Activated naive CD4-positive, alpha-beta T cell treated with anti-CD3 and anti-CD28 coated beads, Interleukin-2, amount 50 U/mL, for 72 hours (primary cell): Measurements from ENCODE around the gene RRBP1. TPM values are rescaled to one million over a fixed set of nuclear protein-coding genes. Genes with fewer than 3 reads are reported as not detected.

ENCODE experiments used
- ATAC-seq, 2 donors: fragments of 150-1000 bp; cut with Tn5 transposase; 2 replicates each; pipeline ENCODE4 v1.10.0; 2021; ENCODE audit warnings: mild to moderate bottlenecking in 2 of 2, moderate library complexity in 2 of 2
- DNase-seq, 2 donors: peaks; one replicate each; pipeline ENCODE4 v3.0.0; 2021 to 2022; ENCODE audit warnings: low spot score in 2 of 2
- H3K27ac Mint-ChIP-seq, 2 donors: one replicate each; pipeline ENCODE4 v1.8.0; 2022; ENCODE audit warnings: mild to moderate bottlenecking in 2 of 2, mixed read lengths in 2 of 2
- H3K36me3 Mint-ChIP-seq, 2 donors: one replicate each; pipeline ENCODE4 v1.8.0; 2022; ENCODE audit warnings: mixed read lengths in 2 of 2
- H3K9me3 Mint-ChIP-seq, 2 donors: one replicate each; pipeline ENCODE4 v1.8.0; 2022; ENCODE audit warnings: mixed read lengths in 2 of 2
- total RNA-seq, 2 donors: library from RNA; stranded (reverse); gene quantifications; one replicate each; pipeline ENCODE4 v1.2.3, GENCODE V29; 2022

RRBP1 gene
- total RNA-seq, 2 donors from 2014 or later = 23.4 to 38.1 TPM

DNA sequence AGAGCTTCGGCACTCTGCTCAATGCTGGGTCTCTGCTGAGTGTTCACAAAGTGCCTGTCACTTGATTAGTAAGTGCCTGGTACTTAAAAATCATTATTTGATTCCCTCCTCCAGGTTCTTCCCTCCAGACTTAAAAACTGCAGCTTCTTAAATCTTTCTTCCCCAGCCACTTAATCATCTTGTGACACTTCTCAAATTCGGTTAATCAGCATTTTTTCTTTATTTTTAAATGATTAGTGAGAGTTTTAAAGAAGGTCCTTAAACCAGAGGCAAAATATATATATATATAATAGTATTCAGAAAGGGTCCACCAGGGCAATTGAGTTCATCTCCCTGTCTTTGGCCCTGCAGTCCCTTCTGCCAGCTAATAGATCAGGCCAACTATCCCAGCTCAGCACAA is 9.7 kb upstream of the RRBP1 start:
- no peaks in the 10 kb centered on the region for H3K36me3 Mint-ChIP-seq
- no peak for DNase-seq

DNA sequence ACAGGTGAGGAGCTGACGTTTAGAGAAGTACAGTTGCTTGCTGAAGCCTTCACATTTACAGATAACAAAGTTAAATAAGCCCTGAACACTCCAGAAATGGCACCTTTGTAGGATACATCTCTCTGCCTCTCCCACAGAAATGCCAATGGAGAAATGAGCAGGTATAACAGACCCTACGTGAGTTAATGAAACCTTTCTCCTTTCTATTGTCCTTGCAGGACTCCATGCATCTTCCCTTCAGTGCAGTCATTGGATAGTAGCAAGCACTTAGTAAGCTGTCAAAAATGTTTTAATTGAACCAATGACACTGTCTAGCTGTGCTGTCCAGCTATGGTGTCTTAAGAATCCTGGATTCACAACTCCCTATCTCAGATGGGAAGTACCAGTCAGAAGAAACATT is 8.1 kb upstream of the RRBP1 start:
- no peak overlapping the region for H3K27ac Mint-ChIP-seq
- DNase-seq = no peak
- peaks cover 0 to 6% of the 10 kb centered on the region in 2 donors for H3K36me3 Mint-ChIP-seq
- no peak for ATAC-seq
- no peaks in the 10 kb centered on the region for H3K9me3 Mint-ChIP-seq

More for the DNA sequence above, 9.7 kb upstream of the RRBP1 start:
- Mint-ChIP-seq H3K27ac (no peak overlapping the region), H3K9me3 (peaks cover 0 to 3% of the 10 kb centered on the region in 2 donors)
- ATAC-seq = no peak

DNA sequence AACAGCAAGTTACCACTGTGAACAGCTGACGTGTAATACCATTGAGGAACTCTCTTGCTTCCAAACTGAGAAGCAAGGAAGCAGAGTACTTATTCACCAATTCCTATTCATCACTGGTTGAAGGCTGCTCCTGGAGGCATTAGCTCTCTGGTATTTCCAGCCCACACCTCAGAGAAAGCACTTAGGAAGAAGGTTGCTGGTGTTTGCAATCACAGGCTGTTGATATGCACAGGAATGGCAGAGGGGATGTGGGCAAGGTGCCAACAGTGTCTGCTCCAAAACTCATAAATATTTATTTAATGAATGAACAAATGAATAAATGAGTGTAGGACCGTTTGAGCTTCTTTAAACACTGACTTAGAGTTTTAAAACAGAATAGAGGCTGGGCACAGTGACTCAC is 6.9 kb upstream of the RRBP1 start:
- DNase-seq (no peak), ATAC-seq (no peak)
- Mint-ChIP-seq H3K27ac (no peak overlapping the region), H3K9me3 (no peaks in the 10 kb centered on the region), H3K36me3 (peaks cover 0 to 6% of the 10 kb centered on the region in 2 donors)

DNA sequence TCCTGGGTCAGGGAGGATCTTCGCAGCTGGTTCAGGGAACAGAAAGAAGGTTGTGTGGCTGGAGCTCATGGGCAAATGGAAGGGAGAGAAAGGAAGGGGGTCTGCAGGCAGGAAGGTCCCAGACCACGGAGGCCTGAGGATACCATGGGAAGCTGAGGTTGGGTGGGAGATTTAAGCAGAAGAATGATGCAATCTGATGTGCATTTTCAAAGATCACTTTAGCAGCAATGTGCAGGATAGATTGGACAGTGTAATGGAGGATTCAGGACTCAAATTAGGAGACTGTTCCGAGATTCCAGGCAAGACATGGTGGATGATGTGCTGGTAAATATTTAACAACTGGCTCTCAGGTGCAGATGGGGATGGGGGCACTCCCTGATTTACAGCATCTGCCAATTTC is 5.8 kb upstream of the RRBP1 start:
- Mint-ChIP-seq H3K36me3 (peaks cover 0 to 6% of the 10 kb centered on the region in 2 donors), H3K27ac (no peak overlapping the region), H3K9me3 (no peaks in the 10 kb centered on the region)
- no peak for DNase-seq
- ATAC-seq = no peak

DNA sequence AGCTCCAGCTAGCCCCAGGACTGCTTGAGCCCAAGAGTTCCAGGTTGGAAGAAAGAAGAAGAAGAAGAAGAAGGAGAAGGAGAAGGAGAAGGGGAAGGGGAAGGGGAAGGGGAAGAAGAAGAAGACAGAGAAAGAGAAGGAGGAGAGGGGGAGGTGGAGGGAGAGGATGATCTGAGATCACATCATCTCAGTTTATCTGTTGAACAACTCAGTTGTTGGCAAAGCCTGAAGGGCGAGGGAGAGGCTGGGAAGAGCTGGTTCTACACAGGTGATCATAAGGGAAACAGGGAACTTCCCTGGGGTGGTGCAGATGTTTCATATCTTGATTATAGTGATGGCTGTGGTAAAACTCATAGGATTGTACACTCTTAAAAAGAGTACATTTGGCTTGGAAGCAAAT is 3.1 kb upstream of the RRBP1 start:
- no peak for ATAC-seq
- H3K27ac Mint-ChIP-seq = no peak overlapping the region

GRCh38 chr20:17684077-17684888 is 2.2 kb upstream of the RRBP1 start:
- Mint-ChIP-seq H3K27ac (no peak overlapping the region), H3K36me3 (peaks cover 6% of the 10 kb centered on the region in 2 donors), H3K9me3 (no peaks in the 10 kb centered on the region)
- DNase-seq (no peak), ATAC-seq (no peak)

More for the DNA sequence above, 3.1 kb upstream of the RRBP1 start:
- Mint-ChIP-seq H3K9me3 (no peaks in the 10 kb centered on the region), H3K36me3 (peaks cover 0 to 6% of the 10 kb centered on the region in 2 donors)
- no peak for DNase-seq

DNA sequence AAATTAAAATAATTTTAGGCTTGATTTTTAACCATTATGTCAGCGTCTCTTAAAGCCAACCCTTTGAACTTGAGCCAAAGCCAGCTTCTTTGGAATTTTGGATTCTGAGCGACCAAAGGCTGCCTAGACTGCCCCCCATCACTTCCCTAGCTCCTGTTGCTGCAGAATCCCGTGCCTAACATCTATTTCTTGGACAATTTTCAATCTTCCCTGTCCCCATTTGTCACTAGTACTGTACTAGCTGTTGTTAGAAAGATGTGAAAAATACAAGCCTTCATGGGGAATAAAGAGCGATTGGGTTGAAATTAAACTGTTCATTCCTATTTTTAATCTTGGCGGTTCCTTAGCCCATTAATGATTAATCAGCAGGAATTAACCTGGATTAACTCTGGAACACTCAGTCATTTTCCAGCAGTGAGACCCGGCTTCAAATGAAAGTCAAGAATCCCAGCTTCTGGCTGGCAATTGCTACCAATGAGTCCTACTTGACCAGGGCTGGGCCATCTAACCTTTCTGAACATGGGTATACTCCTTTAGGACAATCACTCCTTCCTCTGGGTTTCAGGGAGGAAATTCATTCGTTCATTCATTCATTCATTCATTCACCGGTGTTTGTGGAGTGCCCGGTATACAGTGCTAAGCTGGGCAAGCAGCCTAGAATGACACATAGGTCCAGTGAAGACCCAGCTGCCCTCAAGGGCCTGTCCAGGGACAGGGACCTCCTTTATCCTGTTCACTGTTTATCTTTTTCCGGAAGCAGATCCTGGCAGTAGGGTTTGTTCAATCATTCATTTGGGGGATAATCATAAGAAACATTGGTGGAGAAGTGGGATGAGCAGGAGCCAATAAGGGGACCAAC is 1.4 kb upstream of the RRBP1 start:
- H3K9me3 Mint-ChIP-seq = no peaks in the 10 kb centered on the region
- ATAC-seq (no peak), DNase-seq (no peak)
- no peak overlapping the region for H3K27ac Mint-ChIP-seq
- H3K36me3 Mint-ChIP-seq = peaks cover 6% of the 10 kb centered on the region in 2 donors

GRCh38 chr20:17682889-17683198 is 802 bp upstream of the RRBP1 start:
- no peak for ATAC-seq
- Mint-ChIP-seq H3K36me3 (peaks cover 6% of the 10 kb centered on the region in 2 donors), H3K27ac (peak overlapping the region in 1 of 2 donors; percentile 83)

DNA sequence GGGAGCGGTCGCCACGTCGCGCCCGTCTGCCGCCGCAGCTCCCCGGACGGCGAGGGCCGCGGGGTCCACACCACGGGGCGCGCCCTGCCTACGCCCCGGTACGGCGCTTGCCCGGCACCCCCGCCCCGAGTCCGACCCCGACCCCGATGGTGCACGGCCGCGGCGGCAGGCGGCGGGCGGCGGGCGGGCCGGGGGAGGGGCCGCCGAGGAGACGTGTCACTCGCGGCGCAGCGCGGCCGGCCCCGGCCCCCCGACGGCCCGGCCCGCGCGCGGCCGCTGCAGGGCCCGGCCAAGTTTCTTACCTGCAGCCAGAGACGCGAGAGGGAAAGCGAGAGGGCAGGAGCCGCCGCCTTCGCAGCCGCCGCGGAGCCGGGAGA is 328 bp downstream of the RRBP1 start:
- DNase-seq = no peak
- ATAC-seq = peak; percentile 7 to 25
- H3K9me3 Mint-ChIP-seq = no peaks in the 10 kb centered on the region
- peaks cover 6% of the 10 kb centered on the region in 2 donors for H3K36me3 Mint-ChIP-seq
- peak overlapping the region in 1 of 2 donors; percentile 83 for H3K27ac Mint-ChIP-seq

More at GRCh38 chr20:17682889-17683198, 802 bp upstream of the RRBP1 start:
- H3K9me3 Mint-ChIP-seq = no peaks in the 10 kb centered on the region
- no peak for DNase-seq

DNA sequence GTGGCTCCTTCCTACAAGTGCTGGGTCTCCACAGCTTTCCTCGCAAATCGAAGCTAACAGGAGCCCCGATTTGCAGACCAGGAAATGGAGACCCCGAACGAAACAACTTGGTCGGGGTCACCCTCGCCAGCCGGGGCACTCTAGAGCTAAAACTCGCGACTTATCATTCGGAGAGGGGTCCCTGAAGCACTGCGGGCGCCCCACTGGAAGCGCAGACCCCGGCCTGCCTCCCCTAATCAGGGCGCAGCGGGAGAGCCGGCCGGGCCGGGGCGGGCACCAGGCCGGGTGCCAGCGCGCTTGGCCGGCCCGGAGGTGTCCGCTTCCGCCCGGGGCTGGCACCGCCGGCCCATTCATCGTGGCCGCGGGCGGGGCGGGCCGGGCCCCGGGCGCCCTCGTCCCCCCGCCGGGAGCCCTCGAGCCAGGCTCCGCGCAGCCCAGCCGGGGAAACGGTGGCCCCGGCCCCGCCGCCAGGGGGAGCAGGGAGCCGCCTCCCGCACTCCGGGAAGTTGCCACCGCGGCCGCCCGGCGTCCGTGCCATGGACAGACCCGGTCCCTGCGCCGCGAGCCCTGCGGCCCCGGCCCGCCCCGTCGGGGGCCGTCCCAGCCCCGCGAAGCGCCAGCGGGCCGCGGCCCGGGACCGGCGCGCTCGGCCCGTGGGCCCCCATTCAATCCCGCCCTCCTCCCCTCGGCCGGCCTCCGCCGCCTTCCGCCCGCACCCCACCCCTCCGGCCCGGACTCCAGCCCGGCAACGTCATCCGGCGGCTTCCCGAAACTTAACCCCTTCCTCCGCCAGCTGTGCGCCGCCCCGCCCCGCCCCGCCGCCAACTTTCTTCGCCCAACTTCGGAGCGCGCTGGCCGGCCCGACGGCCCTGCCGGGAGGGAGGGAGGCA is 961 bp downstream of the RRBP1 start:
- Mint-ChIP-seq H3K36me3 (peaks cover 3 to 6% of the 10 kb centered on the region in 2 donors), H3K9me3 (no peaks in the 10 kb centered on the region), H3K27ac (peak overlapping the region in 1 of 2 donors; percentile 46)
- peak; percentile 85 to 88 for DNase-seq
- ATAC-seq = peak; percentile 47 to 50

DNA sequence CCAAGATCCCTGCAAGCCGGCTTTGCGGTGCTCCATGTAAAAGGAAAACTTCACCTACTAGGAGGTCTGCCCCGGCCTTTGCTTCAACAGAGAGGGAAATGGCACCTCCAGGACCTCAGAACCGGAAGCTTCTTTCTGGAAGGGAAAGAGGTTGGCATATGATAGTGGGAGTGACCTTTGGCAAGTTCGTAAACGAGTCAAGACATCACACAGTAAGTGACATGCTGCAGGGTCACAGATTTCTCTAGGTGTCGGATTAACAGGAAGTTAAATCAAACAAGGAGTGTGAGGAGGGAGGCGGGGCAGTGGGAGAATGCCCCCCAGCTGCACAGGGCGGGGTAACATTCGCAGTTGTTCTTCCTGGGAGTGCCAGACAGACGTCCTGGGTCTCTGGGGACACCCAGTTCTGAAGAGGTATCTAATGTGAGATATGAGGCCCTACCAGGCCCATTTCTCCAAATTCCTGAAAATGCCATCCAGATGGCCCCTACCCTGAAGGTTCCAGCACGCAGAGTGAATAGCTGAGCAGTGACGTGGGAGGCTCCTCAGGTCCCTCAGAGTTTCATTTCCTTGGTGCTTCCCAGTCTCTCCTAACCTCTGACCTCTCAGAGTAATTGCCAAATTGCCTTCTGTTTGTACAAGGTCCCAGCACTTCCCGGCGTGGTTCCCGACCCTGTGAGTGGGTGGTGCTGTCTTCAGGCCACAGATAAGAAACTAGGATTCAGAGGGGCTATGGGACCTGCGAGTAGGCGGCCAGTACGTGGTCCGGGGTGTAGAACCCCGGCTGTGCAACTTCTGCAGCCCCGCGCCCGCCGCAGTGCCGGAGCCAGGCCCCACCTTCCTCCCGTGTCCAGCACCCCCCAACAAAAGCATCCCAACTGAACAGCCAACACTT is 1.9 kb downstream of the RRBP1 start:
- H3K36me3 Mint-ChIP-seq = peaks cover 0 to 6% of the 10 kb centered on the region in 2 donors
- peak overlapping the region; percentile 46 to 69 for H3K27ac Mint-ChIP-seq
- H3K9me3 Mint-ChIP-seq = no peaks in the 10 kb centered on the region
- ATAC-seq (no peak), DNase-seq (no peak)

DNA sequence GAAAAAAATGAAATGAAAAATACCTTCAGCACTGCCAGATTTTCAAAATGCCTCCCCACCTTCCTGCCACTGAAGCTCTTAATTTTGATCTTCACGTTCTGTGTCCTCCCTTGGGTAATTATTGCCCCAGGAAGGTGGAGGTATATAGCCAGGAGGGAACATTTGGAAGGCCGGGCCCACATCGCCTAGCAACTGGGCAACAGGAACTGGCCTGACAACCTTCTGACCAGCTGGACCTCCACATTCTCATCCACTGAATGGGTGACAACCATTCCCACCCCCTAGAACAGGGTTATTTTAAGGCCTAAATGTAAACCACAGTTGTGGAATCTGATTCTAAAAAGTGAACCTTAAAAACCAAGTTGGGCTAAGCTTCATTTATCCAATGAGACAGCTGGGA is 3.2 kb downstream of the RRBP1 start:
- Mint-ChIP-seq H3K9me3 (no peaks in the 10 kb centered on the region), H3K36me3 (peaks cover 0 to 6% of the 10 kb centered on the region in 2 donors), H3K27ac (no peak overlapping the region)
- ATAC-seq (no peak), DNase-seq (no peak)

GRCh38 chr20:17678295-17678694 is 3.7 kb downstream of the RRBP1 start:
- DNase-seq (no peak), ATAC-seq (no peak)
- Mint-ChIP-seq H3K9me3 (no peaks in the 10 kb centered on the region), H3K27ac (no peak overlapping the region), H3K36me3 (peaks cover 0 to 6% of the 10 kb centered on the region in 2 donors)

DNA sequence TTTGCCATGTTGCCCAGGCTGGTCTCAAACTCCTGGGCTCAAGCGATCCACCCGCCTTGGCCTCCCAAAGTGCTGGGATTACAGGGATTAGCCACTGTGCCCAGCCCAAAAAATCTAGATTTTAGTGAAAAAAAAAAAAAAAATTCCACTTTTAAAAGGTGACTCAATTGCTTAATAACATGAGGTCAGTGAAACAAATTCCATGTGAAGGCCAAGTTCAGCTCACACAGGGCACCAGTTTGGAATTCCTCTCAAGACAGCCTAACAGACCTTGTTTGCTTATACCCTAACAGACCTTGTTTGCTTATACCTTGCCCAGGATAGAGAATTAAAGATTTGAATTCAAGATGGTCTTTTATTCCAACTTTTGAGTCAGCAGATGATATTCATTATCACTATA is 5.1 kb downstream of the RRBP1 start:
- DNase-seq (no peak), ATAC-seq (no peak)
- Mint-ChIP-seq H3K9me3 (no peaks in the 10 kb centered on the region), H3K27ac (no peak overlapping the region), H3K36me3 (peaks cover 0 to 6% of the 10 kb centered on the region in 2 donors)

DNA sequence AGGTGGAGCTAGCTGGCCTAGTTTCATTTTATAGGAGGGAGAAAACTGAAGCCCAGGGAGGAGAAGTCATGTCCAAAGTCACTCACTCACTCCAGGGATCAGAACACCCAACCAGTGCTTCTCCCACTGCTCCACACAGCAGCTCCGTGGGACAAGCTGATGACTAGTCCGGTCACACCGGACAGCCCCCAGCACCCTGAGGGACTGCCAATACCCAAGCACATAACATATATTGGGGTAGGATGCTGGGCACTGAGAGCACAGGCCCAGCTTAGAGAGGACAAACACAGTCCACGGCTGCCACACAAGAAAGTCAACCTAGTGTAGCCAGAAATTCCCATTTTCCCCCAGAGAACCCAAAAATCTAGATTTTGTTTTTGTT is 5.7 kb downstream of the RRBP1 start:
- DNase-seq (no peak), ATAC-seq (no peak)
- Mint-ChIP-seq H3K9me3 (no peaks in the 10 kb centered on the region), H3K27ac (no peak overlapping the region), H3K36me3 (peaks cover 0 to 6% of the 10 kb centered on the region in 2 donors)
